Measurements from ENCODE around the gene EIF6. TPM values are rescaled to one million over a fixed set of nuclear protein-coding genes. Genes with fewer than 3 reads are reported as not detected.

Gene EIF6
- total and polyA plus RNA-seq, 2 donors (not counting 1 experiment from before 2014, with no cell fraction given) = 74.1 to 81.2 TPM

GRCh38 chr20:35238735-35239134 is 45.8 kb downstream of the EIF6 start:
- DNase-seq (no peak), ATAC-seq (ENCODE audit: low read depth) (no peak)
- Histone ChIP-seq H3K9me3 (ENCODE audit: control extremely low read depth in 1 of 3, control insufficient read depth in 2 of 3, insufficient read depth in 1 of 3, low read length in 2 of 3) (no peaks in the 10 kb centered on the region), H4K20me1 (ENCODE audit: control insufficient read depth, insufficient read depth, low read length, poor library complexity, severe bottlenecking) (peaks cover 4% of the 10 kb centered on the region), H3K9ac (ENCODE audit: low read length) (no peak overlapping the region), H3K27ac (ENCODE audit: low read length in 2 of 2) (no peak overlapping the region), H3K36me3 (replicated peaks in 1 of 2; ENCODE audit: control extremely low read depth in 1 of 2, control insufficient read depth in 1 of 2, extremely low read depth in 1 of 2, insufficient read depth in 2 of 2, low read length in 1 of 2) (peaks cover 0 to 2% of the 10 kb centered on the region in 2 experiments), H3K4me3 (ENCODE audit: control extremely low read depth in 1 of 5, extremely low read depth in 1 of 5, insufficient read depth in 1 of 5, low read depth in 2 of 5, low read length in 4 of 5) (no peak overlapping the region), H3K4me2 (replicated peaks; ENCODE audit: low read depth, low read length, poor library complexity, severe bottlenecking) (no peak overlapping the region), H3K79me2 (ENCODE audit: control insufficient read depth, insufficient read depth, low read length) (no peaks in the 10 kb centered on the region), H2AFZ (ENCODE audit: insufficient read depth, low read depth, low read length, poor library complexity, severe bottlenecking) (no peak overlapping the region), H3K4me1 (ENCODE audit: control insufficient read depth in 2 of 2, insufficient read depth in 2 of 2, low read length in 2 of 2) (no peaks in the 10 kb centered on the region), H3K27me3 (replicated peaks in 1 of 4; ENCODE audit: control extremely low read depth in 1 of 4, control insufficient read depth in 3 of 4, insufficient read depth in 4 of 4, low read length in 3 of 4) (peaks cover 0 to 7% (median 3%) of the 10 kb centered on the region in 4 experiments)
- Mint-ChIP-seq H3K4me3 (no peak overlapping the region), H3K27ac (no peak overlapping the region), H3K27me3 (peaks cover 15% of the 10 kb centered on the region), H3K9me3 (ENCODE audit: insufficient read depth) (no peaks in the 10 kb centered on the region), H3K4me1 (no peaks in the 10 kb centered on the region)
- intact Hi-C loops (cut with micrococcal nuclease) = no loop called here
- CTCF ChIA-PET = no interaction called here
- POLR2A ChIA-PET = no interaction called here
- no peak for TF ChIP-seq CTCF (IDR thresholded peaks at IDR 0.05)
- TF ChIP-seq EZH2 (IDR thresholded peaks at IDR 0.05; ENCODE audit: borderline replicate concordance, insufficient read depth, low read depth, low read length, poor library complexity, severe bottlenecking) = no peak
- 76% methylated on average over 2 of the region's 5 CpGs for WGBS (ENCODE audit: insufficient coverage)

- no peaks in the 10 kb centered on the region for H3K4me1 ChIP-seq (ENCODE audit: control insufficient read depth in 2 of 2, insufficient read depth in 2 of 2, low read length in 2 of 2)
- no peak overlapping the region for H3K4me3 ChIP-seq (ENCODE audit: control extremely low read depth in 1 of 5, extremely low read depth in 1 of 5, insufficient read depth in 1 of 5, low read depth in 2 of 5, low read length in 4 of 5)
- POLR2A ChIA-PET = no interaction called here
- CTCF ChIA-PET = interaction anchor here (0.8 kb wide), 1 partner anchor 71 kb away, joined by 3 read pairs; no protein-coding TSS in a partner anchor
- intact Hi-C loops (cut with micrococcal nuclease) = no loop called here
- H3K9me3 Mint-ChIP-seq (ENCODE audit: insufficient read depth) = no peaks in the 10 kb centered on the region
- no peaks in the 10 kb centered on the region for H3K4me1 Mint-ChIP-seq
- no peaks in the 10 kb centered on the region for H3K9me3 ChIP-seq (ENCODE audit: control extremely low read depth in 1 of 3, control insufficient read depth in 2 of 3, insufficient read depth in 1 of 3, low read length in 2 of 3)
- H3K36me3 ChIP-seq (replicated peaks in 1 of 2; ENCODE audit: control extremely low read depth in 1 of 2, control insufficient read depth in 1 of 2, extremely low read depth in 1 of 2, insufficient read depth in 2 of 2, low read length in 1 of 2) = peaks cover 0 to 2% of the 10 kb centered on the region in 2 experiments
- DNase-seq = no peak
- ATAC-seq (ENCODE audit: low read depth) = no peak
- H3K27me3 Mint-ChIP-seq = peaks cover 15% of the 10 kb centered on the region
- H3K27ac ChIP-seq (ENCODE audit: low read length in 2 of 2) = no peak overlapping the region
- H2AFZ ChIP-seq (ENCODE audit: insufficient read depth, low read depth, low read length, poor library complexity, severe bottlenecking) = no peak overlapping the region
- H3K79me2 ChIP-seq (ENCODE audit: control insufficient read depth, insufficient read depth, low read length) = no peaks in the 10 kb centered on the region
- H3K27me3 ChIP-seq (replicated peaks in 1 of 4; ENCODE audit: control extremely low read depth in 1 of 4, control insufficient read depth in 3 of 4, insufficient read depth in 4 of 4, low read length in 3 of 4) = peaks cover 0 to 8% (median 4%) of the 10 kb centered on the region in 4 experiments
- peaks cover 4% of the 10 kb centered on the region for H4K20me1 ChIP-seq (ENCODE audit: control insufficient read depth, insufficient read depth, low read length, poor library complexity, severe bottlenecking)
- TF ChIP-seq EZH2 (IDR thresholded peaks at IDR 0.05; ENCODE audit: borderline replicate concordance, insufficient read depth, low read depth, low read length, poor library complexity, severe bottlenecking) (no peak), CTCF (IDR thresholded peaks at IDR 0.05) (no peak)
- no peak overlapping the region for H3K4me2 ChIP-seq (replicated peaks; ENCODE audit: low read depth, low read length, poor library complexity, severe bottlenecking)
- WGBS (ENCODE audit: insufficient coverage) = 43% methylated on average over 2 of the region's 4 CpGs
- no peak overlapping the region for H3K4me3 Mint-ChIP-seq
- no peak overlapping the region for H3K9ac ChIP-seq (ENCODE audit: low read length)
- no peak overlapping the region for H3K27ac Mint-ChIP-seq
Observed at GRCh38 chr20:35238170-35238569, 46.4 kb downstream of the EIF6 start.

Measured in B cell (primary cell).